GM12801 (cell line): ENCODE measurements around the gene CNOT4.

Experiments
- CTCF ChIP-seq: IDR thresholded peaks from one replicate; pipeline ENCODE4 v1.5.1; 2011; ENCODE audit warnings: control low read depth; ENCODE audit not compliant: insufficient read length; ENCODE audit errors: extremely low read depth

The CNOT4 gene

GRCh38 chr7:135467207-135467711 is 42.6 kb downstream of the CNOT4 start:
- no peak for TF ChIP-seq CTCF

GRCh38 chr7:135466442-135467206 is 43.3 kb downstream of the CNOT4 start:
- TF ChIP-seq CTCF, result no peak

- TF ChIP-seq CTCF, result no peak
Observed at GRCh38 chr7:135463908-135464307, 46.0 kb downstream of the CNOT4 start.

- no peak for TF ChIP-seq CTCF
Observed at GRCh38 chr7:135459951-135460567, 49.8 kb downstream of the CNOT4 start.

GRCh38 chr7:135459076-135459475 is 50.8 kb downstream of the CNOT4 start:
- no peak for TF ChIP-seq CTCF

GRCh38 chr7:135454060-135454459 is 55.8 kb downstream of the CNOT4 start:
- TF ChIP-seq CTCF, result no peak

GRCh38 chr7:135449436-135449835 is 60.5 kb downstream of the CNOT4 start:
- TF ChIP-seq CTCF, result no peak
